Upper lobe of left lung (tissue), 6 donors: ENCODE data around the gene NAA40. TPM values are rescaled to one million over a fixed set of nuclear protein-coding genes. Genes with fewer than 3 reads are reported as not detected.

Experiments
- ATAC-seq, 2 donors: fragments of 200-7000 bp; cut with Tn5 transposase; one replicate each; pipeline ENCODE4 v1.9.1; 2022; ENCODE audit warnings: mild to moderate bottlenecking in 2 of 2, moderate library complexity in 2 of 2; ENCODE audit not compliant: low FRiP score in 2 of 2
- DNase-seq, 2 donors: peaks; one replicate each; pipeline ENCODE4 v3.0.0-alpha.2; 2019 to 2020
- H3K27ac ChIP-seq, 4 donors: fragments of 200-600 bp; sonication (generic); one replicate each; pipeline ENCODE4 v1.5.1; 2016 to 2019
- H3K27me3 ChIP-seq, 4 donors: fragments of 200-600 bp; sonication (generic); one replicate each; pipeline ENCODE4 v1.5.1; 2017 to 2019
- H3K36me3 ChIP-seq, 4 donors: fragments of 200-600 bp; sonication (generic); one replicate each; pipeline ENCODE4 v1.5.1; 2016 to 2019
- H3K4me1 ChIP-seq, 4 donors: fragments of 200-600 bp; sonication (generic); one replicate each; pipeline ENCODE4 v1.5.1; 2018 to 2019
- H3K4me3 ChIP-seq, 4 donors: fragments of 200-600 bp; sonication (generic); one replicate each; pipeline ENCODE4 v1.5.1; 2017 to 2019; ENCODE audit warnings: mild to moderate bottlenecking in 2 of 4, moderate library complexity in 1 of 4
- H3K9me3 ChIP-seq, 4 donors: fragments of 200-600 bp; sonication (generic); one replicate each; pipeline ENCODE4 v1.5.1; 2018 to 2019
- CTCF ChIP-seq, 6 experiments: fragments of 450-650 bp in 4 of 6; fragments of 200-600 bp in 2 of 6; sonication (generic) in 2 of 6; IDR thresholded peaks; one replicate each; pipeline ENCODE4 v1.5.1; 2016 to 2019; ENCODE audit warnings: antibody characterized with exemption in 6 of 6
- EP300 ChIP-seq, 4 donors: sonication (generic); formaldehyde crosslinking; IDR thresholded peaks; one replicate each; pipeline ENCODE4 v1.5.1; 2017; ENCODE audit warnings: antibody characterized with exemption in 4 of 4, control low read depth in 2 of 4
- POLR2A ChIP-seq, 4 donors: fragments of 450-650 bp; IDR thresholded peaks; one replicate each; pipeline ENCODE4 v1.5.1; 2016 to 2017; ENCODE audit warnings: antibody characterized with exemption in 4 of 4, mild to moderate bottlenecking in 2 of 4
- POLR2AphosphoS5 ChIP-seq, 2 donors: sonication (generic); formaldehyde crosslinking; IDR thresholded peaks; one replicate each; pipeline ENCODE4 v1.5.1; 2017; ENCODE audit warnings: antibody characterized with exemption in 2 of 2
- WGBS, 2 donors: methylation state at CpG; one replicate each; pipeline ENCODE4 v1.1.5; 2017 to 2018; 5-methylcytosine and 5-hydroxymethylcytosine counted together
- total RNA-seq, 6 donors: library from RNA; depleted of rRNA in 4 of 6; stranded (reverse); fragments of >200 nt in 4 of 6; gene quantifications; one replicate each; pipeline versions ENCODE4 v1.1.0 to v1.2.1, GENCODE V29; 2016 to 2021
- donor health status: DM: no; HTN: no; CAD: no; lungs with moderate emphysema.
- donor health status: DM: no; HTN: yes; CAD: no; lungs with severe emphysema.

The NAA40 gene
- total RNA-seq, 6 donors from 2014 or later = 7.8 to 41.9 (median 16.5) TPM

- TF ChIP-seq EP300 (IDR thresholded peaks at IDR 0.05) (no peak), POLR2A (IDR thresholded peaks at IDR 0.05) (no peak), CTCF (IDR thresholded peaks at IDR 0.05) (no peak), POLR2AphosphoS5 (IDR thresholded peaks at IDR 0.05) (no peak)
- 45% methylated on average over 52 of the region's 59 CpGs; no CpG with 5 or more reads in 1 of the 2 donors for WGBS, 2 donors
- H3K4me3 ChIP-seq = peak overlapping the region in 3 of 4 donors; percentile 16 to 48 (median 40)
Observed at GRCh38 chr11:63999349-64000025, 60.7 kb downstream of the NAA40 start.

GRCh38 chr11:64000026-64000739 is 61.4 kb downstream of the NAA40 start:
- Histone ChIP-seq H3K27me3 (no peaks in the 10 kb centered on the region), H3K4me3 (peak overlapping the region in 3 of 4 donors; percentile 36 to 48 (median 40)), H3K4me1 (peaks cover 30 to 40% (median 33%) of the 10 kb centered on the region in 4 donors), H3K36me3 (peaks cover 6 to 39% (median 36%) of the 10 kb centered on the region in 4 donors), H3K9me3 (no peaks in the 10 kb centered on the region), H3K27ac (no peak overlapping the region)
- DNase-seq (peak; percentile 63 to 95), ATAC-seq (peak; percentile 69 to 92)
- 8% methylated on average over 22 of the region's 67 CpGs; no CpG with 5 or more reads in 1 of the 2 donors for WGBS, 2 donors
- TF ChIP-seq CTCF (IDR thresholded peaks at IDR 0.05) (peak; percentile 86 to 97 (median 96)), POLR2A (IDR thresholded peaks at IDR 0.05) (no peak), EP300 (IDR thresholded peaks at IDR 0.05) (no peak)

More at GRCh38 chr11:63999349-64000025, 60.7 kb downstream of the NAA40 start:
- H3K36me3 ChIP-seq = peaks cover 6 to 46% (median 41%) of the 10 kb centered on the region in 4 donors
- no peak overlapping the region for H3K27ac ChIP-seq
- H3K9me3 ChIP-seq = no peaks in the 10 kb centered on the region
- ATAC-seq = peak in 1 of 2 donors; percentile 60
- H3K27me3 ChIP-seq = no peaks in the 10 kb centered on the region
- DNase-seq = peak in 1 of 2 donors; percentile 90
- peaks cover 30 to 40% (median 33%) of the 10 kb centered on the region in 4 donors for H3K4me1 ChIP-seq

- no peak overlapping the region for H3K27ac ChIP-seq
- ATAC-seq (no peak), DNase-seq (peak in 1 of 2 donors; percentile 83)
- peaks cover 30 to 40% (median 33%) of the 10 kb centered on the region in 4 donors for H3K4me1 ChIP-seq
- no peaks in the 10 kb centered on the region for H3K27me3 ChIP-seq
- H3K9me3 ChIP-seq = no peaks in the 10 kb centered on the region
- peaks cover 6 to 32% (median 30%) of the 10 kb centered on the region in 4 donors for H3K36me3 ChIP-seq
- no peak for TF ChIP-seq CTCF (IDR thresholded peaks at IDR 0.05)
- H3K4me3 ChIP-seq = peak overlapping the region in 3 of 4 donors; percentile 36 to 48 (median 40)
- WGBS, 2 donors = 40 to 87% methylated on average over 7 to 11 of the region's 60 CpGs
Observed at GRCh38 chr11:64000740-64001483, 62.1 kb downstream of the NAA40 start.

- peaks cover 6 to 23% (median 21%) of the 10 kb centered on the region in 4 donors for H3K36me3 ChIP-seq
- no peak overlapping the region for H3K4me3 ChIP-seq
- ATAC-seq = no peak
- H3K9me3 ChIP-seq = no peaks in the 10 kb centered on the region
- TF ChIP-seq EP300 (IDR thresholded peaks at IDR 0.05) = no peak
- TF ChIP-seq CTCF (IDR thresholded peaks at IDR 0.05) = no peak
- no peak for TF ChIP-seq POLR2A (IDR thresholded peaks at IDR 0.05)
- TF ChIP-seq POLR2AphosphoS5 (IDR thresholded peaks at IDR 0.05) = no peak
- no peaks in the 10 kb centered on the region for H3K27me3 ChIP-seq
- H3K4me1 ChIP-seq = peaks cover 31 to 41% (median 34%) of the 10 kb centered on the region in 4 donors
- no peak overlapping the region for H3K27ac ChIP-seq
- WGBS, 2 donors = 49 to 62% methylated on average over 20 to 21 of the region's 23 CpGs
- peak in 1 of 2 donors; percentile 74 for DNase-seq
Observed at GRCh38 chr11:64001484-64002420, 63.0 kb downstream of the NAA40 start.
